ENCODE data around the gene RPIA.
A peak's percentile ranks its signal among the peaks of the same experiment; 100 is the strongest.
"Not testable (repeated sequence)": the region's sequence is repeated elsewhere in the genome, so short reads cannot be mapped to it uniquely, and the experiment has no call there.

RPIA gene

GRCh38 chr2:88691339-88692183 lies at the start of gene RPIA:
Gene RPIA, plus strand, starts transcription at chr2:88691673. Its CDS starts 26 bp downstream, at chr2:88691699.
- DNase-seq = peak; percentile 95

GRCh38 chr2:88642278-88642677 lies 49.2 kb upstream of the RPIA start:
- no peak for DNase-seq

GRCh38 chr2:88645291-88645882 lies 46.1 kb upstream of the RPIA start:
- DNase-seq = not testable (repeated sequence)

GRCh38 chr2:88651646-88652045 lies 39.8 kb upstream of the RPIA start:
- DNase-seq = no peak

GRCh38 chr2:88654714-88655113 lies 36.8 kb upstream of the RPIA start:
- no peak for DNase-seq

GRCh38 chr2:88656690-88657089 lies 34.8 kb upstream of the RPIA start:
- no peak for DNase-seq

GRCh38 chr2:88657131-88657530 lies 34.3 kb upstream of the RPIA start:
- DNase-seq = no peak

- peak; percentile 18 for DNase-seq
Measured at GRCh38 chr2:88658326-88658725, 33.1 kb upstream of the RPIA start.

- DNase-seq = no peak
Measured at GRCh38 chr2:88658881-88659537, 32.5 kb upstream of the RPIA start.

GRCh38 chr2:88659538-88659915 lies 31.9 kb upstream of the RPIA start:
- no peak for DNase-seq

- no peak for DNase-seq
Measured at GRCh38 chr2:88660622-88661021, 30.9 kb upstream of the RPIA start.

GRCh38 chr2:88666576-88666975 lies 24.9 kb upstream of the RPIA start:
- no peak for DNase-seq

GRCh38 chr2:88667219-88667618 lies 24.3 kb upstream of the RPIA start:
- DNase-seq = no peak

GRCh38 chr2:88668862-88669261 lies 22.6 kb upstream of the RPIA start:
- no peak for DNase-seq

GRCh38 chr2:88669482-88670214 lies 21.8 kb upstream of the RPIA start:
- no peak for DNase-seq

- DNase-seq = no peak
Measured at GRCh38 chr2:88671786-88672427, 19.6 kb upstream of the RPIA start.

- no peak for DNase-seq
Measured at GRCh38 chr2:88673363-88673762, 18.1 kb upstream of the RPIA start.

GRCh38 chr2:88680266-88680902 lies 11.1 kb upstream of the RPIA start:
- DNase-seq = no peak

GRCh38 chr2:88680916-88681315 lies 10.6 kb upstream of the RPIA start:
- no peak for DNase-seq

- no peak for DNase-seq
Measured at GRCh38 chr2:88683160-88684021, 8.1 kb upstream of the RPIA start.

- no peak for DNase-seq
Measured at GRCh38 chr2:88684519-88684918, 7.0 kb upstream of the RPIA start.

Data from NCI-H1048 (cell line).